NCI-H774 (cell line): ENCODE data around the gene COTL1.

ENCODE experiments used
- DNase-seq: peaks from one replicate; lab custom pipeline; 2025; lab: John Stamatoyannopoulos, UW

Gene COTL1

GRCh38 chr16:84614073-84614459 is 3.8 kb downstream of the COTL1 start:
- no peak for DNase-seq

- no peak for DNase-seq
Measured at GRCh38 chr16:84613408-84614072, 4.3 kb downstream of the COTL1 start.

- DNase-seq: no peak
Measured at GRCh38 chr16:84612686-84613085, 5.2 kb downstream of the COTL1 start.

GRCh38 chr16:84611041-84611440 is 6.8 kb downstream of the COTL1 start:
- no peak for DNase-seq

- DNase-seq: no peak
Measured at GRCh38 chr16:84610376-84610775, 7.5 kb downstream of the COTL1 start.

GRCh38 chr16:84609563-84610177 is 8.2 kb downstream of the COTL1 start:
- DNase-seq: no peak

GRCh38 chr16:84608282-84608681 is 9.6 kb downstream of the COTL1 start:
- no peak for DNase-seq

- DNase-seq: no peak
Measured at GRCh38 chr16:84607694-84608093, 10.2 kb downstream of the COTL1 start.

GRCh38 chr16:84607061-84607460 is 10.8 kb downstream of the COTL1 start:
- no peak for DNase-seq

GRCh38 chr16:84606081-84606875 is 11.6 kb downstream of the COTL1 start:
- DNase-seq: no peak

GRCh38 chr16:84605339-84605848 is 12.5 kb downstream of the COTL1 start:
- DNase-seq: no peak

GRCh38 chr16:84604477-84605013 is 13.3 kb downstream of the COTL1 start:
- DNase-seq: no peak

GRCh38 chr16:84603940-84604339 is 13.9 kb downstream of the COTL1 start:
- no peak for DNase-seq

GRCh38 chr16:84603140-84603816 is 14.6 kb downstream of the COTL1 start:
- DNase-seq: no peak

GRCh38 chr16:84600343-84601229 is 17.3 kb downstream of the COTL1 start:
- DNase-seq: no peak

- DNase-seq: no peak
Measured at GRCh38 chr16:84599521-84600202, 18.2 kb downstream of the COTL1 start.

- no peak for DNase-seq
Measured at GRCh38 chr16:84598360-84598759, 19.5 kb downstream of the COTL1 start.

- DNase-seq: no peak
Measured at GRCh38 chr16:84597931-84598351, 19.9 kb downstream of the COTL1 start.

- DNase-seq: no peak
Measured at GRCh38 chr16:84597528-84597896, 20.4 kb downstream of the COTL1 start.

GRCh38 chr16:84596801-84597527 is 20.9 kb downstream of the COTL1 start:
- DNase-seq: no peak
